IMR-90 (cell line): Measurements from ENCODE around the gene USP10. TPM values are rescaled to one million over a fixed set of nuclear protein-coding genes. Genes with fewer than 3 reads are reported as not detected.

ENCODE experiments used
- ATAC-seq: fragments of 200-7000 bp; cut with Tn5 transposase; 2 replicates; pipeline ENCODE4 v1.9.1; 2020; ENCODE audit warnings: low read depth, mild to moderate bottlenecking, moderate library complexity
- BruUV-seq: library from RNA; stranded (reverse); fragments of 400-500 nt; replicated peaks from 2 replicates; lab custom pipeline; 2021; lab: Mats Ljungman, UMichigan
- CTCF ChIA-PET: fragments of 300-600 bp; formaldehyde crosslinking; extraction: SDS; loops from one replicate; lab custom pipeline; 2021; ENCODE audit warnings: antibody characterized with exemption; lab: Yijun Ruan, JAX
- POLR2A ChIA-PET: fragments of 300-600 bp; sonication (Branson Sonifier 250); formaldehyde crosslinking; loops from one replicate; lab custom pipeline; 2022; ENCODE audit warnings: antibody characterized with exemption; ENCODE audit not compliant: unreplicated experiment; lab: Charles Lee
- DNase-seq: peaks from one replicate; pipeline ENCODE4 v3.0.0; 2013
- H2AFZ ChIP-seq: replicated peaks from 2 replicates; pipeline ENCODE3; 2013; ENCODE audit warnings: low read length, mild to moderate bottlenecking; ENCODE audit not compliant: poor library complexity
- H2AK5ac ChIP-seq: 2 replicates; pipeline ENCODE4 v1.6.1; 2013; ENCODE audit warnings: low read depth, low read length, inconsistent platforms
- H2AK9ac ChIP-seq: replicated peaks from 2 replicates; pipeline ENCODE3; 2013; ENCODE audit warnings: mild to moderate bottlenecking, low read depth, low read length, moderate library complexity; ENCODE audit not compliant: poor library complexity
- H2BK120ac ChIP-seq: 2 replicates; pipeline ENCODE4 v1.6.1; 2013; ENCODE audit warnings: low read depth, low read length, inconsistent platforms
- H2BK15ac ChIP-seq: 3 replicates; pipeline ENCODE4 v1.6.1; 2013; ENCODE audit warnings: low read depth, low read length, inconsistent platforms
- H2BK20ac ChIP-seq: 2 replicates; pipeline ENCODE4 v1.6.1; 2013; ENCODE audit warnings: low read depth, mild to moderate bottlenecking, inconsistent platforms, low read length, moderate library complexity
- H2BK5ac ChIP-seq: 2 replicates; pipeline ENCODE4 v1.6.1; 2013; ENCODE audit warnings: mild to moderate bottlenecking, low read depth, low read length, inconsistent platforms; ENCODE audit not compliant: poor library complexity, severe bottlenecking
- H3K14ac ChIP-seq: replicated peaks from 2 replicates; pipeline ENCODE4 v1.6.1; 2013; ENCODE audit warnings: low read depth, low read length, inconsistent platforms
- H3K18ac ChIP-seq: 2 replicates; pipeline ENCODE4 v1.6.1; 2013; ENCODE audit warnings: low read depth, low read length, control low read depth
- H3K23ac ChIP-seq: 2 replicates; pipeline ENCODE4 v1.6.1; 2013; ENCODE audit warnings: low read depth, low read length, inconsistent platforms
- H3K27ac ChIP-seq: 2 replicates; pipeline ENCODE4 v1.5.1; 2013; ENCODE audit warnings: mild to moderate bottlenecking, control low read depth, low read length; ENCODE audit not compliant: insufficient read depth
- H3K27me3 ChIP-seq: 2 replicates; pipeline ENCODE4 v1.6.1; 2013; ENCODE audit warnings: low read length; ENCODE audit not compliant: control insufficient read depth, insufficient read depth
- H3K36me3 ChIP-seq: 2 replicates; pipeline ENCODE4 v1.6.1; 2013; ENCODE audit warnings: low read length, mixed read lengths; ENCODE audit not compliant: control insufficient read depth, insufficient read depth
- H3K4ac ChIP-seq: 2 replicates; pipeline ENCODE4 v1.6.1; 2013; ENCODE audit warnings: low read depth, low read length, inconsistent platforms
- H3K4me1 ChIP-seq: 2 replicates; pipeline ENCODE4 v1.6.1; 2013; ENCODE audit warnings: low read length, mixed read lengths; ENCODE audit not compliant: control insufficient read depth, insufficient read depth
- H3K4me2 ChIP-seq: 2 replicates; pipeline ENCODE4 v1.6.1; 2013; ENCODE audit warnings: low read depth, mild to moderate bottlenecking, control low read depth, low read length, moderate library complexity
- H3K4me3 ChIP-seq: 2 replicates; pipeline ENCODE4 v1.5.1; 2013; ENCODE audit warnings: low read depth, mild to moderate bottlenecking, control low read depth, low read length, moderate library complexity; ENCODE audit not compliant: insufficient read depth
- H3K56ac ChIP-seq: 2 replicates; pipeline ENCODE4 v1.6.1; 2013; ENCODE audit warnings: low read length, inconsistent platforms; ENCODE audit not compliant: insufficient read depth; ENCODE audit errors: extremely low read depth
- H3K79me1 ChIP-seq, 2 experiments: 2 replicates each; pipeline ENCODE4 v1.6.1; 2013; ENCODE audit warnings: low read length in 2 of 2, inconsistent platforms in 1 of 2, low read depth in 1 of 2
- H3K9ac ChIP-seq: 2 replicates; pipeline ENCODE4 v1.6.1; 2013; ENCODE audit warnings: low read depth, low read length, control low read depth
- H3K9me1 ChIP-seq: 2 replicates; pipeline ENCODE4 v1.6.1; 2013; ENCODE audit warnings: low read length, inconsistent platforms; ENCODE audit not compliant: insufficient read depth
- H3K9me3 ChIP-seq: 2 replicates; pipeline ENCODE4 v1.6.1; 2013; ENCODE audit warnings: low read length; ENCODE audit not compliant: control insufficient read depth, insufficient read depth
- H4K20me1 ChIP-seq: 2 replicates; pipeline ENCODE4 v1.6.1; 2013; ENCODE audit warnings: low read length, inconsistent platforms; ENCODE audit not compliant: insufficient read depth
- H4K5ac ChIP-seq: 2 replicates; pipeline ENCODE4 v1.6.1; 2013; ENCODE audit warnings: mild to moderate bottlenecking, low read depth, low read length, control low read depth
- H4K8ac ChIP-seq, 2 experiments: 2 replicates each; pipeline ENCODE4 v1.6.1; 2013; ENCODE audit warnings: low read depth in 2 of 2, low read length in 2 of 2, control low read depth in 1 of 2, inconsistent platforms in 1 of 2
- H4K91ac ChIP-seq: 2 replicates; pipeline ENCODE4 v1.6.1; 2013; ENCODE audit warnings: low read depth, low read length, inconsistent platforms; ENCODE audit not compliant: insufficient read depth
- BHLHE40 ChIP-seq: fragments of 150-350 bp; IDR thresholded peaks from 2 replicates; pipeline ENCODE4 v1.6.1; 2016; ENCODE audit warnings: mild to moderate bottlenecking, low read depth, low read length
- CEBPB ChIP-seq: IDR thresholded peaks from 2 replicates; pipeline ENCODE4 v1.6.1; 2012; ENCODE audit warnings: low read depth, low read length, improper control_type of control experiment
- CHD1 ChIP-seq: IDR thresholded peaks from 2 replicates; pipeline ENCODE4 v1.6.1; 2012; ENCODE audit warnings: low read depth, low read length, improper control_type of control experiment
- CTCF ChIP-seq: conservative IDR thresholded peaks from 2 replicates; pipeline ENCODE4 v1.5.1; 2012; ENCODE audit warnings: mild to moderate bottlenecking, low read depth, low read length, improper control_type of control experiment
- FOS ChIP-seq: fragments of 150-350 bp; IDR thresholded peaks from 2 replicates; pipeline ENCODE4 v1.6.1; 2016; ENCODE audit warnings: low read depth, low read length
- MAFK ChIP-seq: IDR thresholded peaks from 2 replicates; pipeline ENCODE4 v1.6.1; 2012; ENCODE audit warnings: low read depth, low read length, improper control_type of control experiment
- MAZ ChIP-seq: IDR thresholded peaks from 2 replicates; pipeline ENCODE4 v1.6.1; 2012; ENCODE audit warnings: low read depth, mild to moderate bottlenecking, low read length, improper control_type of control experiment, moderate library complexity, borderline replicate concordance
- MXI1 ChIP-seq: IDR thresholded peaks from 2 replicates; pipeline ENCODE4 v1.6.1; 2012; ENCODE audit warnings: low read depth, mild to moderate bottlenecking, low read length, moderate library complexity, borderline replicate concordance
- NFE2L2 ChIP-seq: fragments of 150-350 bp; IDR thresholded peaks from 2 replicates; pipeline ENCODE4 v1.6.1; 2016; ENCODE audit warnings: low read depth, mild to moderate bottlenecking, low read length
- POLR2A ChIP-seq: IDR thresholded peaks from 2 replicates; pipeline ENCODE4 v1.6.1; 2012; ENCODE audit warnings: mild to moderate bottlenecking, low read depth, low read length
- RAD21 ChIP-seq: IDR thresholded peaks from 2 replicates; pipeline ENCODE4 v1.6.1; 2012; ENCODE audit warnings: low read length, improper control_type of control experiment
- RCOR1 ChIP-seq: IDR thresholded peaks from 2 replicates; pipeline ENCODE4 v1.6.1; 2012; ENCODE audit warnings: mild to moderate bottlenecking, low read length, improper control_type of control experiment; ENCODE audit not compliant: insufficient replicate concordance
- RFX5 ChIP-seq: IDR thresholded peaks from 2 replicates; pipeline ENCODE4 v1.8.0; 2012; ENCODE audit warnings: low read depth, mild to moderate bottlenecking, low read length, moderate library complexity
- SMC3 ChIP-seq: fragments of 150-350 bp; IDR thresholded peaks from 2 replicates; pipeline ENCODE4 v1.6.1; 2016; ENCODE audit warnings: low read depth, mild to moderate bottlenecking, antibody characterized with exemption, low read length, moderate library complexity
- WGBS, 2 experiments: methylation state at CpG; one replicate each; pipeline versions ENCODE4 v1.1.5 to v1.1.7; 2013; ENCODE audit warnings: missing lambda C conversion rate in 2 of 2; ENCODE audit not compliant: insufficient read length in 1 of 2; ENCODE audit errors: extremely low coverage in 2 of 2; 5-methylcytosine and 5-hydroxymethylcytosine counted together
- dilution Hi-C: fragments of 300-500 bp; cut with HindIII; formaldehyde crosslinking; loops from one replicate; pipeline ENCODE4 v1.14.3; 2018; ENCODE audit warnings: low sequenced_read_pairs; ENCODE audit not compliant: unreplicated experiment
- in situ Hi-C: fragments of 300-500 bp; cut with MboI; formaldehyde crosslinking; loops from 3 replicates; pipeline ENCODE4 v1.14.3; 2019; ENCODE audit warnings: low sequenced_read_pairs, inconsistent platforms, mixed read lengths
- intact Hi-C: fragments of 100-400 bp; cut with micrococcal nuclease; formaldehyde crosslinking; loops from 2 replicates; pipeline ENCODE4 v1.10.0; 2022
- polyA plus RNA-seq, 3 experiments: library from polyadenylated mRNA; depleted of rRNA; stranded (reverse); fragments of >200 nt; gene quantifications; 2 replicates each; pipeline ENCODE4 v1.2.3, GENCODE V29; 2012; ENCODE audit warnings: low replicate concordance in 1 of 3
- total RNA-seq: library from RNA; depleted of rRNA; stranded (reverse); fragments of >200 nt; gene quantifications from 2 replicates; pipeline ENCODE4 v1.2.3, GENCODE V29; 2012
- TF ChIP-seq, protein P1 (sequence below): fragments of 150-350 bp; IDR thresholded peaks from 2 replicates; pipeline ENCODE4 v1.6.1; 2017; ENCODE audit warnings: mild to moderate bottlenecking, antibody characterized with exemption, low read length, low read depth
- TF ChIP-seq, protein P2 (sequence below): fragments of 150-350 bp; IDR thresholded peaks from 2 replicates; pipeline ENCODE4 v1.6.1; 2016; ENCODE audit warnings: low read depth, mild to moderate bottlenecking, low read length, moderate library complexity, borderline replicate concordance

Gene USP10
- total and polyA plus RNA-seq, 2 of the 4 experiments (the other 2 are of a cell fraction) = 54.3 to 79.0 TPM

DNA sequence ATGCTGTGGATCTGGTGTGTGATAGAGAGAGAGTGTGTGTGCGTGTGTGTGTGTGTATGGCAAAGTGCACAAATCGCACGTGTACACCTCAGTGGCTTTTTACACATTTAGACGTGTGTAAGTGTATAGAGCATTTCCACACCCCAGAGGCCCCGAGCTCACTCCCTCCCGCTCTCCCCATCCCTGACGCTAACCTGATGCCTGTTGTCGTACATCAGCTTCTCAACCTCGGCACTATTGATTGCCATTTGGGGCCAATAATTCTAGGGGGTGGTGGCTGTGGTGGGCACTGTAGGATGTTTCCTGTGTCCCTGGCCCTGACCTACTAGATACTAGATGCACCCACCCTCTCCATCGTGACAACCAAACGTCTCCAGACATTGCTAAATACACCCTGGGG, 89.6 kb downstream of the USP10 start:
- ChIA-PET CTCF (no interaction called here), POLR2A (no interaction called here)
- H3K27me3 ChIP-seq = no peaks in the 10 kb centered on the region
- no peak overlapping the region for H2BK120ac ChIP-seq
- H2BK20ac ChIP-seq = no peak overlapping the region
- H3K4ac ChIP-seq = no peak overlapping the region
- H3K27ac ChIP-seq = no peak overlapping the region
- no peak overlapping the region for H4K91ac ChIP-seq
- H2BK15ac ChIP-seq = no peak overlapping the region
- H2BK5ac ChIP-seq = no peak overlapping the region
- no peaks in the 10 kb centered on the region for H3K79me1 ChIP-seq
- H4K20me1 ChIP-seq = no peaks in the 10 kb centered on the region
- no peak overlapping the region for H3K9ac ChIP-seq
- H3K4me1 ChIP-seq = peaks cover 16% of the 10 kb centered on the region; the same call in 1 of the 2 replicates
- TF ChIP-seq, protein P1, sequence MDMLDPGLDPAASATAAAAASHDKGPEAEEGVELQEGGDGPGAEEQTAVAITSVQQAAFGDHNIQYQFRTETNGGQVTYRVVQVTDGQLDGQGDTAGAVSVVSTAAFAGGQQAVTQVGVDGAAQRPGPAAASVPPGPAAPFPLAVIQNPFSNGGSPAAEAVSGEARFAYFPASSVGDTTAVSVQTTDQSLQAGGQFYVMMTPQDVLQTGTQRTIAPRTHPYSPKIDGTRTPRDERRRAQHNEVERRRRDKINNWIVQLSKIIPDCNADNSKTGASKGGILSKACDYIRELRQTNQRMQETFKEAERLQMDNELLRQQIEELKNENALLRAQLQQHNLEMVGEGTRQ = no peak
- no peak for TF ChIP-seq BHLHE40
- TF ChIP-seq MXI1 = no peak
- no peak for TF ChIP-seq MAFK
- no peak for TF ChIP-seq CTCF
- TF ChIP-seq POLR2A = no peak
- no peak for TF ChIP-seq FOS
- no peak for TF ChIP-seq CEBPB
- TF ChIP-seq NFE2L2 = no peak
- TF ChIP-seq SMC3 = no peak
- no peak for TF ChIP-seq RAD21
- TF ChIP-seq RCOR1 = no peak
- TF ChIP-seq, protein P2, sequence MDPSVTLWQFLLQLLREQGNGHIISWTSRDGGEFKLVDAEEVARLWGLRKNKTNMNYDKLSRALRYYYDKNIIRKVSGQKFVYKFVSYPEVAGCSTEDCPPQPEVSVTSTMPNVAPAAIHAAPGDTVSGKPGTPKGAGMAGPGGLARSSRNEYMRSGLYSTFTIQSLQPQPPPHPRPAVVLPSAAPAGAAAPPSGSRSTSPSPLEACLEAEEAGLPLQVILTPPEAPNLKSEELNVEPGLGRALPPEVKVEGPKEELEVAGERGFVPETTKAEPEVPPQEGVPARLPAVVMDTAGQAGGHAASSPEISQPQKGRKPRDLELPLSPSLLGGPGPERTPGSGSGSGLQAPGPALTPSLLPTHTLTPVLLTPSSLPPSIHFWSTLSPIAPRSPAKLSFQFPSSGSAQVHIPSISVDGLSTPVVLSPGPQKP = no peak
- TF ChIP-seq CHD1 = no peak
- TF ChIP-seq RFX5 = no peak
- no peak for TF ChIP-seq MAZ
- H3K36me3 ChIP-seq = no peaks in the 10 kb centered on the region
- H3K9me1 ChIP-seq = peaks cover 5% of the 10 kb centered on the region
- H3K56ac ChIP-seq = no peak overlapping the region
- no peak overlapping the region for H3K4me2 ChIP-seq
- WGBS, 2 experiments = 94% methylated on average over 2 of the region's 11 CpGs; no CpG with 5 or more reads in 1 of the 2 experiments
- ATAC-seq (no peak), DNase-seq (no peak)
- in situ Hi-C loops = no loop called here
- no peak overlapping the region for H4K5ac ChIP-seq
- BruUV-seq = no TSS peak
- intact Hi-C loops = no loop called here
- no peak overlapping the region for H2AFZ ChIP-seq
- dilution Hi-C loops = no loop called here
- H3K9me3 ChIP-seq = no peaks in the 10 kb centered on the region
- H3K23ac ChIP-seq = no peak overlapping the region
- no peak overlapping the region for H4K8ac ChIP-seq
- H3K4me3 ChIP-seq = no peak overlapping the region
- H3K14ac ChIP-seq = no peak overlapping the region
- H2AK9ac ChIP-seq = no peak overlapping the region
- no peak overlapping the region for H3K18ac ChIP-seq
- peak overlapping the region; percentile 21; the same call in 1 of the 2 replicates for H2AK5ac ChIP-seq
